GM18508 (cell line): ENCODE measurements around the gene HRH1.
"Not testable (repeated sequence)": the region's sequence is repeated elsewhere in the genome, so short reads cannot be mapped to it uniquely, and the experiment has no call there.

ENCODE experiments used
- ATAC-seq: cut with Tn5 transposase; IDR thresholded peaks from one replicate; pipeline ENCODE4 v1.9.1; 2021; ENCODE audit warnings: moderate number of reproducible peaks; ENCODE audit not compliant: insufficient read depth, unreplicated experiment

Gene HRH1

GRCh38 chr3:11154036-11154952, at the start of gene HRH1:
Gene HRH1, plus strand, starts transcription at chr3:11154493. Its CDS starts 104,545 bp downstream, at chr3:11259038.
- ATAC-seq, result no peak

GRCh38 chr3:11113316-11113715, 41.0 kb upstream of the HRH1 start:
- ATAC-seq, result not testable (repeated sequence)

- ATAC-seq, result no peak
These were observed 38.7 kb upstream of the HRH1 start for GRCh38 chr3:11115548-11115947.

GRCh38 chr3:11116336-11117059, 37.8 kb upstream of the HRH1 start:
- ATAC-seq, result no peak

GRCh38 chr3:11117591-11117990, 36.7 kb upstream of the HRH1 start:
- ATAC-seq, result no peak

GRCh38 chr3:11118181-11118682, 36.1 kb upstream of the HRH1 start:
- no peak for ATAC-seq

- ATAC-seq, result no peak
These were observed 34.0 kb upstream of the HRH1 start for GRCh38 chr3:11120091-11120805.

- no peak for ATAC-seq
These were observed 27.6 kb upstream of the HRH1 start for GRCh38 chr3:11126653-11127052.

GRCh38 chr3:11128682-11129632, 25.3 kb upstream of the HRH1 start:
- ATAC-seq, result no peak

GRCh38 chr3:11130385-11130784, 23.9 kb upstream of the HRH1 start:
- ATAC-seq, result no peak

GRCh38 chr3:11131371-11131770, 22.9 kb upstream of the HRH1 start:
- no peak for ATAC-seq

GRCh38 chr3:11131886-11132285, 22.4 kb upstream of the HRH1 start:
- not testable (repeated sequence) for ATAC-seq

GRCh38 chr3:11132861-11133260, 21.4 kb upstream of the HRH1 start:
- no peak for ATAC-seq

- no peak for ATAC-seq
These were observed 19.5 kb upstream of the HRH1 start for GRCh38 chr3:11134794-11135193.

- ATAC-seq, result no peak
These were observed 18.2 kb upstream of the HRH1 start for GRCh38 chr3:11136116-11136515.

GRCh38 chr3:11136830-11137626, 17.3 kb upstream of the HRH1 start:
- ATAC-seq, result no peak

GRCh38 chr3:11137627-11137959, 16.7 kb upstream of the HRH1 start:
- no peak for ATAC-seq

- no peak for ATAC-seq
These were observed 15.9 kb upstream of the HRH1 start for GRCh38 chr3:11138371-11138770.
